CD4-positive, alpha-beta T cell treated with Interleukin-6 for 4 hours (primary cell): ENCODE measurements around the gene OGDHL.
"Not testable (repeated sequence)": the region's sequence is repeated elsewhere in the genome, so short reads cannot be mapped to it uniquely, and the experiment has no call there.

ENCODE experiments used
- DNase-seq: peaks from one replicate; pipeline ENCODE4 v3.0.0-alpha.2; 2020; ENCODE audit warnings: mixed read lengths

The OGDHL gene

DNA sequence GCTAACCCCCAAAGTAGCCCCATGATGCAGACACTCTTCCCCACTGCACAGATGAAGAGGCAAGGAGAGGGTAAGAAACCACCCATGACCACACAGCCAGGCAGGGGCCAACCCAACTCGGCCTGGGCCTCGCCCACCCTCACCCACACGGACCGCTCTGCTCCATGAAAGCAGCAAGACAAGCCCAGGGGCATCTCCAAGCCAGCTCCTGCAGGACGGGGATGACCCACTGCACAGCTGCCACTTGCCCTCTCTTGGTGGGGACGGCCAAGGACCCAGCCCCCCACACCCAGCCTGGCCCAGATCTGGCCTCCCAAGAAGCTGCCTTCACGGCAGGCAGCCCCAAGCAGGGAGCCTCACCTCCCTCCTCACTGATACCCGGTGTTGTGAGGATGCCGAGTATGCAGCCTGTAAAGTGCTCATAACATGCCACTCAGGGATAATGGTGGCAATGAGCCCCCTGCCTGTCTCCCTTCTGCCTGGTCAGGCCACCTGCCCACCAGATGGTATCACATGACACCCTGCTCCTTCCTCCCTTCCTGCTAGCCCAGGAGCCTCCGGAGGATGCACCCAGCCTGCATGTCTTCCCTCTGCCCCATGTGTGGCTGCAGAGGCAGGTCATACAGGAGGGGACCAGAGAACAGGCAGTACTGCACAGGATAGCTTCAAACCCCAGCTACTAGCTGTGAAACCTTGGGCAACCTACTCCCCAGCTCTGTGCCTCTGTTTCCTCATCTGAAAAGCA, 23.3 kb downstream of the OGDHL start:
- no peak for DNase-seq

- no peak for DNase-seq
Measured at GRCh38 chr10:49737474-49738201, 24.5 kb downstream of the OGDHL start.

GRCh38 chr10:49736564-49737113, 25.5 kb downstream of the OGDHL start:
- no peak for DNase-seq

- DNase-seq = no peak
Measured at GRCh38 chr10:49735848-49736563, 26.1 kb downstream of the OGDHL start.

DNA sequence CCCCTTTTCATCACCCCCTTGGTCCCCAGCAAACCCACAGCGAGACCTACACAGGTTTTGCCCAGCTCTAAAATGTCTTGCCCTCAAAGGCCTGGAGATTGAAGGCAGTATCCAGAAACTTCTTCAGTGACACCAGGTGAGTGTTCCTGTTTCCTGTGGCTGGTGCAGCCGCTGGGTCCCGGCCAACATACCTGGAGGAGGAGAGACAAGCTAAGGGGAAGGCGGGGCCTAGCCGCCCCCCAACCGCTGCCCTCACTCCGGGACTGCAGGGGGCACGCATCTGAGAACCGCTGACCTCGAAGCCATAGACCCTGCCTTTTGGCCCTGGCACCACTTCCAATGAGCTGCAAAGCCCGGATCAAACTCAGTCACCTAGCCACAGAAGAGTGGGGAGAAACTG, 27.0 kb downstream of the OGDHL start:
- DNase-seq = no peak

DNA sequence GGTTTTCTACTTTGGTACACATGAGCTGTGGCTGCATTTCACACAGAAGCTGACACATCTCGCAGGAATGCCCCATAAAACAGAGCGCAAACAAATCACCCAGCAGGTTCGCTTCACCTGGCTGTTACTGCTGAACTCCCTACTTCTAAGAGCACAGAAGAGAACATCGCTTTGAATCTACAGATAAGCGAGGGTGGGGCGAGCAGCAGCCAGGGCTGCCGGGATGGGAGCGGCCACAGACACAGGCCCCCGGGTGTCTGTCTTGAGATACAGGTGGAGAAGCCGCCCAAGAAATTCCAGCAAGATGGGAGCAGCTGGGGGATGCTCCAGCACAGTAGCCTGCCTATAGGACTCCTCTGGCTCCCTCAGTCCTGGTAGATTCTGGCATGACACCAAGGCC, 27.4 kb downstream of the OGDHL start:
- DNase-seq = no peak

DNA sequence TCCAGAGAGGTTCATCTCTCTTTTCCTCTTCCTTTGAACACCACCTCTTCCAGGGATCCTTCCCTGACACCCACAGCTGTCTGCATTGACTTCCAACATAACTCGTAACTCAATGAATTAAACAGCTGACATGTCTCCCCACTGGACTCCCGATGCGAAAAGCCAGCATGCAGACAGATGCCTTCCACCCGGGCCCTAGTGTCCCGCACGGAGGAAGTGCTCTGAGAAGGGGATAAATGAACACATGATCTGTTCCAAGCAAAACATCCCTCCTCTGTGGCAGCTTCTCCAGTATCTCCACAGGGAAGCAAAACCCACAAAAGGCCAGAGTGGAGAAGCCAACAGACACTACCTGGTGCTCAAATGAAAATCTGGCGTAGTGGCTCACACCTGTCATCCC, 28.3 kb downstream of the OGDHL start:
- no peak for DNase-seq

GRCh38 chr10:49726593-49726992, 35.5 kb downstream of the OGDHL start:
- DNase-seq = no peak

DNA sequence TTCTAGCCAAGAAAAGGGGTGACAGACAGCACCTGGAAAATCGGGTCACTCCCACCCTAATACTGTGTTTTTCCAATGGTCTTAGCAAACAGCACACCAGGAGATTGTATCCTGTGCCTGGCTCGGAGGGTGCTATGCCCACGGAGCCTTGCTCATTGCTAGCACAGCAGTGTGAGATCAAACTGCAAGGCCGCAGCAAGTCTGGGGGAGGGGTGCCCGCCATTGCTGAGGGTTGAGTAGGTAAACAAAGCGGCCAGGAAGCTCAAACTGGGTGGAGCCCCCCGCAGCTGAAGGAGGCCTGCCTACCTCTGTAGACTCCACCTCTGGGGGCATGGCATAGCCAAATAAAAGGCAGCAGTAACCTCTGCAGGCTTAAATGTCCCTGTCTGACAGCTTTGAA, 47.0 kb downstream of the OGDHL start:
- not testable (repeated sequence) for DNase-seq

DNA sequence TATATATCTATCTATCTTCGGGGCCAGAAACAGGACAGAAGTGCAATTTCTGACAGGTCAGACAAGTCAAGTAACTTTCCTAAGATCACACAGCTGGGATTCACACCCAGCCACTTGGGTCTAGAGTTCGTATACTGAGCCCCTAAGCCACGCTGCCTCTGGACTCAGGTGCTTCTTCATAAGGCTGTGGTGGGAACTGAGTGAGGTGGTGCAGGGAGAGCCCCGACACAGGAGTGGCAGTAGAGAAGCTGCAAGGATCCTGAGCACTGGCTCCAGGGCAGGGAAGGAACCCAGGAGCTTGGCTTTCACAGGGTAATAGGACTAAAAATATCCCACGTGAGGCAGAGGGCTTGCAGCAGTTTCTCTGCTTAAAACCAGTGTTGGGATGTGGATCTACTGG, 48.9 kb downstream of the OGDHL start:
- DNase-seq = no peak

DNA sequence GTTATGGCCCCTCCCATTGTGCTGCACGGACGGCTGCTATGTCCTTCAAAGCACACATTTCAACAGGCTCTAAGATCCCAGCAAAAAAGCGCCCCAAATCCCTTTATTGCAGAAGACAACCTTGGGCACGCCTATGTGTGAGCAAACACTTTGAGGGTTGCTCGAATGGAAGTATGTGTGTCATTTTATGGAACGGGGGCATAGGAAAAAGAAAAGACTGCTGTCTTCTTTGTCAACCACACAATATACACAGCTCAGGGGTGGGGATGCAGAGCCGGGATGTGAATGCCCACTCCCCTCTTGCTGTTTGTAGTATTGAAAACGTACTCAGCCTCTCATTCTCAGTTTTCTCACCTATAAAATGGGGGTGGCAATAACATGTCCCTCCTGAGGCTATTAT, 50.6 kb downstream of the OGDHL start:
- no peak for DNase-seq

- no peak for DNase-seq
Measured at GRCh38 chr10:49710966-49711365, 51.2 kb downstream of the OGDHL start.

DNA sequence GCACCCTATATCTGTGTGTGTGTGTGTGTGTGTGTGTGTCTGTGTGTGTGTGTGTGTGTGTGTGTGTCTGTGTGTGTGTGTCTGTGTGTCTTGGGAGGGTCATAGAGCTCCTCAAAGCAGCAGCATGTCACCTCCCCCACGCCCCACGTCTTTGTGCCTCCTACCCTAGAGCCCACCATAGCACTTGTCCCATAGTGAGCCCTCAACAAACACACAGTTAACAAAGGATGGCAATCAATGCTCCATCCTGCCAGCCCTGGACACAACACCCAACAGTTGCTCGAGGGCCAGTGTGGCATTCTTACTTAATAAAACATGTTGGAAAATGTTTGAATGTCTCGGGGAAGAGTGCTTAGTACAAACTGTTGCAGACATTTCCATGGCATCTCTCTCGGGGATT, 52.2 kb downstream of the OGDHL start:
- DNase-seq = no peak

GRCh38 chr10:49707585-49707984, 54.5 kb downstream of the OGDHL start:
- no peak for DNase-seq

GRCh38 chr10:49700997-49701396, 61.1 kb downstream of the OGDHL start:
- DNase-seq = no peak

DNA sequence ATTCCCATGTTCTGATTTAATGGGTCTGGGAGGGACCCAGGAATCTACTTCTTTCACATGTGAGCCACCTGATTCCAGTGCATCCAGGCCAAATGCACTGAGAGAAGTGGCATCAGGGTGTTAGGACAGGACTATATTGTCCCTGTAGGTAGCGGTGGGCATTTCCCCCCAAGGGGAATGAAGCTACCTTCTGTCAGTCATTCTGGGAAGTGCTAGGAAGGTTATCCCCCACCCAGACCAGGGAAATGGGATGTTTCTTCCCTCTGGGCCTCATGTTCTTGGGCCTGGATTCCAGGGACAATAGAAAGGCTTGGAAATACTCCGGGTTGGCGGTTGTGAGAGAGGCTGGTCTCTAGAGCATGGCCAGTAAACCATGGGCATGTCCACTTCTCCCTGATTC, 61.9 kb downstream of the OGDHL start:
- no peak for DNase-seq

GRCh38 chr10:49698679-49699078, 63.4 kb downstream of the OGDHL start:
- DNase-seq = no peak

DNA sequence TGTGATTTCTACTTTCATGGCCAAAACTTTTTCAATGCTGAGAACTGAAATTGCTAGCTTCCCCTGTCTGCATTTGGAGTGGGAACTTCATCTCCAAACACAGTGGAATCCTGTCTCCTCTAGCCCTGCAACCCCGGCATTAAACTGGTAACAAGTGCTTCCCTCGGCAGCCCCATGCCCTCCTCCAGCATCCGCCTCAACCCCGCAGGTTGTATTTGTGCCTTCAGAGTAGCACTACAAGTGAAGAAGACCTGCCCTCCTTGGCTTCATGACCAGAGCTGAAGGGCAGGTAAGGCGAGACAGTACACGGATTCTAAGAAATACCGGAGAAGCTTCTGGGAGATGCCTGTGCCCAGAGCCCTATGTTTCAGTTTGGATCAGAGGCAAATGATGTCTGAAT, 65.8 kb downstream of the OGDHL start:
- no peak for DNase-seq

DNA sequence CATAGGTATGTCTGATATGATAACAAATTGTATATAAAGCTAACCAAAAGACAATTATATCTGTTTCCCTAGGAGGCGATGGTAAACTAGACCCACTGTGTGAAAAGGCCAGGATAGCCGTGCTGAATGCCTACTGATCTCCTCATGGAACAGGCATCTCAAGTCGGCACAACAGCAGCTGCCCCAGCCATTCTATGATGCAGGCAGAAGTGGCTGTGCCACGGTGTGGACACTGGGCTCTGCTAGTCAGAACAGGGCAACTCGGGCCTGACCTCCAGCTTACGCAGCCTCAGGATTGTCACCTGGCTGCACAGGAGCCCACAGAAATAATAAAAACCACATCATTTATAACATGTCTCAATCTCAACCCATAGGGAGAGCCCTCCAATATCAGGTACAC, 67.7 kb downstream of the OGDHL start:
- no peak for DNase-seq

GRCh38 chr10:49691588-49691987, 70.5 kb downstream of the OGDHL start:
- DNase-seq = no peak

GRCh38 chr10:49690698-49691356, 71.3 kb downstream of the OGDHL start:
- DNase-seq = no peak

- DNase-seq = no peak
Measured at GRCh38 chr10:49689882-49690510, 72.1 kb downstream of the OGDHL start.

GRCh38 chr10:49688920-49689319, 73.2 kb downstream of the OGDHL start:
- no peak for DNase-seq
